PC-9 (cell line): ENCODE data around the gene BUB1B. TPM values are rescaled to one million over a fixed set of nuclear protein-coding genes. Genes with fewer than 3 reads are reported as not detected.

Source experiments
- BruUV-seq: library from RNA; stranded (reverse); fragments of 400-500 nt; replicated peaks from 2 replicates; lab custom pipeline; 2021; lab: Mats Ljungman, UMichigan
- CTCF ChIA-PET: fragments of 300-600 bp; sonication (Branson Sonifier 250); formaldehyde crosslinking; loops from one replicate; lab custom pipeline; 2022; ENCODE audit warnings: antibody characterized with exemption; lab: Charles Lee
- POLR2A ChIA-PET: fragments of 300-600 bp; sonication (Branson Sonifier 250); formaldehyde crosslinking; loops from one replicate; lab custom pipeline; 2022; ENCODE audit warnings: antibody characterized with exemption; ENCODE audit not compliant: unreplicated experiment; lab: Charles Lee
- DNase-seq, 2 experiments: peaks; one replicate each; pipeline versions ENCODE4 v3.0.0 to v3.0.0-alpha.2; 2015 to 2022; ENCODE audit warnings: mixed read lengths in 1 of 2
- H2AFZ ChIP-seq: fragments of 200-600 bp; sonication (generic); 2 replicates; pipeline ENCODE4 v1.8.1; 2017; ENCODE audit warnings: antibody characterized with exemption
- H3F3A ChIP-seq: fragments of 200-600 bp; sonication (generic); 2 replicates; pipeline ENCODE4 v1.8.1; 2017; ENCODE audit warnings: antibody characterized with exemption, mild to moderate bottlenecking, low read depth; ENCODE audit not compliant: insufficient read depth
- H3K27ac ChIP-seq: fragments of 200-600 bp; sonication (generic); 2 replicates; pipeline ENCODE4 v1.6.1; 2016; ENCODE audit warnings: mixed run types
- H3K27me3 ChIP-seq: fragments of 200-600 bp; sonication (generic); 2 replicates; pipeline ENCODE4 v1.6.1; 2016; ENCODE audit warnings: low read depth, mixed run types; ENCODE audit not compliant: insufficient read depth
- H3K36me3 ChIP-seq: fragments of 200-600 bp; sonication (generic); 2 replicates; pipeline ENCODE4 v1.6.1; 2016; ENCODE audit warnings: low read depth, mixed run types
- H3K4me1 ChIP-seq: fragments of 200-600 bp; sonication (generic); replicated peaks from 2 replicates; pipeline ENCODE4 v1.6.1; 2016; ENCODE audit warnings: mixed run types; ENCODE audit not compliant: insufficient read depth
- H3K4me2 ChIP-seq: fragments of 200-600 bp; sonication (generic); 2 replicates; pipeline ENCODE4 v1.6.1; 2017; ENCODE audit warnings: mixed run types
- H3K4me3 ChIP-seq: fragments of 200-600 bp; sonication (generic); 2 replicates; pipeline ENCODE4 v1.6.1; 2016; ENCODE audit warnings: mixed run types
- H3K79me2 ChIP-seq: fragments of 200-600 bp; sonication (generic); 2 replicates; pipeline ENCODE4 v1.6.1; 2017; ENCODE audit warnings: low read depth, mixed run types
- H3K9me2 ChIP-seq: fragments of 200-600 bp; sonication (generic); 2 replicates; pipeline ENCODE4 v1.8.1; 2017; ENCODE audit warnings: mild to moderate bottlenecking; ENCODE audit not compliant: insufficient read depth
- H3K9me3 ChIP-seq: fragments of 200-600 bp; sonication (generic); 2 replicates; pipeline ENCODE4 v1.8.1; 2016; ENCODE audit warnings: low read depth; ENCODE audit not compliant: insufficient read depth
- H4K20me1 ChIP-seq: fragments of 200-600 bp; sonication (generic); 2 replicates; pipeline ENCODE4 v1.8.1; 2017; ENCODE audit not compliant: insufficient read depth
- CTCF ChIP-seq: fragments of 200-600 bp; sonication (generic); conservative IDR thresholded peaks from 2 replicates; pipeline ENCODE4 v1.6.1; 2017; ENCODE audit warnings: mixed run types, antibody characterized with exemption, mild to moderate bottlenecking, moderate library complexity
- EZH2 ChIP-seq: fragments of 200-600 bp; sonication (generic); IDR thresholded peaks from 2 replicates; pipeline ENCODE4 v1.8.0; 2017; ENCODE audit warnings: antibody characterized with exemption, low read depth
- intact Hi-C: fragments of 100-400 bp; cut with micrococcal nuclease; formaldehyde crosslinking; loops from one replicate; pipeline ENCODE4 v1.10.0; 2022; ENCODE audit not compliant: unreplicated experiment
- total RNA-seq: library from RNA; stranded (reverse); gene quantifications from 2 replicates; pipeline ENCODE4 v1.2.3, GENCODE V29; 2021

BUB1B gene
- total RNA-seq, 1 experiment from 2014 or later, result 75.3 TPM

- DNase-seq, result no peak
- CTCF ChIA-PET, result no interaction called here
- POLR2A ChIA-PET, result interaction anchor here (0.7 kb wide), 1 partner anchor 31 kb away, joined by 3 read pairs; no protein-coding TSS in a partner anchor
- Histone ChIP-seq H3K4me1 (peaks cover 56% of the 10 kb centered on the region), H3F3A (peaks cover 22% of the 10 kb centered on the region), H3K4me3 (no peak overlapping the region), H3K36me3 (no peaks in the 10 kb centered on the region), H3K79me2 (no peaks in the 10 kb centered on the region), H3K9me2 (no peaks in the 10 kb centered on the region), H3K27me3 (no peaks in the 10 kb centered on the region), H3K4me2 (peak overlapping the region; percentile 42), H3K9me3 (no peaks in the 10 kb centered on the region), H2AFZ (no peak overlapping the region), H3K27ac (no peak overlapping the region), H4K20me1 (no peaks in the 10 kb centered on the region)
- TF ChIP-seq EZH2 (no peak), CTCF (no peak)
- intact Hi-C loops, result no loop called here
- BruUV-seq, result no TSS peak
These were observed 80.7 kb downstream of the BUB1B start for GRCh38 chr15:40241269-40242212.

- intact Hi-C loops, result no loop called here
- no peak for DNase-seq
- no TSS peak for BruUV-seq
- Histone ChIP-seq H3K27me3 (no peaks in the 10 kb centered on the region), H3K4me1 (peaks cover 56% of the 10 kb centered on the region), H3K4me2 (no peak overlapping the region), H3K27ac (no peak overlapping the region), H2AFZ (no peak overlapping the region), H4K20me1 (no peaks in the 10 kb centered on the region), H3K9me3 (no peaks in the 10 kb centered on the region), H3K4me3 (no peak overlapping the region), H3K36me3 (no peaks in the 10 kb centered on the region), H3K9me2 (no peaks in the 10 kb centered on the region), H3F3A (peaks cover 22% of the 10 kb centered on the region), H3K79me2 (no peaks in the 10 kb centered on the region)
- POLR2A ChIA-PET, result interaction anchor here (0.7 kb wide), 1 partner anchor 31 kb away, joined by 3 read pairs; no protein-coding TSS in a partner anchor
- TF ChIP-seq EZH2 (no peak), CTCF (no peak)
- CTCF ChIA-PET, result no interaction called here
These were observed 81.3 kb downstream of the BUB1B start for GRCh38 chr15:40242213-40242599.

- H3F3A ChIP-seq, result peaks cover 22% of the 10 kb centered on the region
- no peaks in the 10 kb centered on the region for H3K9me2 ChIP-seq
- no peaks in the 10 kb centered on the region for H3K79me2 ChIP-seq
- CTCF ChIA-PET, result no interaction called here
- H3K36me3 ChIP-seq, result no peaks in the 10 kb centered on the region
- H3K4me2 ChIP-seq, result no peak overlapping the region
- intact Hi-C loops, result no loop called here
- H3K27ac ChIP-seq, result no peak overlapping the region
- H3K9me3 ChIP-seq, result no peaks in the 10 kb centered on the region
- no peaks in the 10 kb centered on the region for H3K27me3 ChIP-seq
- no TSS peak for BruUV-seq
- POLR2A ChIA-PET, result interaction anchor here (0.7 kb wide), 1 partner anchor 30 kb away, joined by 3 read pairs; no protein-coding TSS in a partner anchor
- H3K4me3 ChIP-seq, result no peak overlapping the region
- TF ChIP-seq EZH2 (no peak), CTCF (no peak)
- peaks cover 56% of the 10 kb centered on the region for H3K4me1 ChIP-seq
- H2AFZ ChIP-seq, result no peak overlapping the region
- no peak for DNase-seq
- no peaks in the 10 kb centered on the region for H4K20me1 ChIP-seq
These were observed 81.7 kb downstream of the BUB1B start for GRCh38 chr15:40242601-40243000.
